K562 (cell line): ENCODE data around the gene DNAH9. TPM values are rescaled to one million over a fixed set of nuclear protein-coding genes. Genes with fewer than 3 reads are reported as not detected.

Experiments used
- ATAC-seq: fragments of 200-7000 bp; cut with Tn5 transposase; 3 replicates; pipeline ENCODE4 v1.9.1; 2020; ENCODE audit warnings: moderate library complexity
- BruUV-seq: library from RNA; stranded (reverse); fragments of 400-500 nt; replicated peaks from 2 replicates; lab custom pipeline; 2021; lab: Mats Ljungman, UMichigan
- CTCF ChIA-PET: fragments of 300-600 bp; formaldehyde crosslinking; extraction: SDS; loops from one replicate; lab custom pipeline; 2021; ENCODE audit warnings: low intra/inter-chr PET ratio; lab: Yijun Ruan, JAX
- POLR2A ChIA-PET: fragments of 300-600, 350-650 bp; sonication (Branson Sonifier 250); formaldehyde crosslinking; extraction: SDS; loops from one replicate; lab custom pipeline; 2021; ENCODE audit warnings: antibody characterized with exemption, inconsistent platforms; lab: Yijun Ruan, JAX
- DNase-seq, 4 experiments: peaks; one replicate each; pipeline versions ENCODE4 v3.0.0 to v3.0.0-alpha.2; 2011 to 2018; ENCODE audit warnings: low spot score in 3 of 4, mixed read lengths in 3 of 4; ENCODE audit errors: extremely low read depth in 1 of 4
- FAIRE-seq: peaks from 2 replicates; lab custom pipeline; 2011; peaks lifted over from hg19 to GRCh38; lab: Jason Lieb, UNC
- H2AFZ ChIP-seq: 2 replicates; pipeline ENCODE4 v1.6.0; 2011; ENCODE audit warnings: low read depth, low read length, control low read depth, inconsistent platforms
- H3K27ac ChIP-seq: fragments of 200-600 bp; 3 replicates; pipeline ENCODE4 v1.8.0; 2011; ENCODE audit warnings: low read depth, mild to moderate bottlenecking, control low read depth, inconsistent platforms, low read length, moderate library complexity, mixed read lengths; ENCODE audit errors: extremely low read depth
- H3K27me3 ChIP-seq, 2 experiments: fragments of 300-600 bp in 1 of 2; 2 replicates in 1 of 2; 3 replicates in 1 of 2; pipeline versions ENCODE4 v1.6.0 to v1.8.0; 2011; ENCODE audit warnings: inconsistent platforms in 2 of 2, low read length in 2 of 2, mild to moderate bottlenecking in 1 of 2, mixed read lengths in 1 of 2, moderate library complexity in 1 of 2; ENCODE audit not compliant: control insufficient read depth in 2 of 2, insufficient read depth in 2 of 2
- H3K36me3 ChIP-seq: fragments of 300-600 bp; 3 replicates; pipeline ENCODE4 v1.8.0; 2011; ENCODE audit warnings: mild to moderate bottlenecking, low read length, inconsistent platforms; ENCODE audit not compliant: control insufficient read depth, insufficient read depth
- H3K4me1 ChIP-seq, 2 experiments: fragments of 200-600 bp in 1 of 2; replicated peaks in 1 of 2; 2 replicates in 1 of 2; 3 replicates in 1 of 2; pipeline versions ENCODE4 v1.5.1 to v1.8.0; 2011; ENCODE audit warnings: inconsistent platforms in 2 of 2, low read length in 2 of 2, mild to moderate bottlenecking in 1 of 2, mixed read lengths in 1 of 2, moderate library complexity in 1 of 2; ENCODE audit not compliant: control insufficient read depth in 2 of 2, insufficient read depth in 2 of 2
- H3K4me2 ChIP-seq: 2 replicates; pipeline ENCODE4 v1.6.1; 2011; ENCODE audit warnings: low read length, control low read depth, inconsistent platforms, mixed read lengths; ENCODE audit not compliant: insufficient read depth
- H3K4me3 ChIP-seq: fragments of 200-600 bp; sonication (generic), shearing (Covaris generic); 2 replicates; pipeline ENCODE4 v1.5.1; 2016; ENCODE audit warnings: control low read depth, inconsistent platforms
- H3K79me2 ChIP-seq: fragments of 200-600 bp; 3 replicates; pipeline ENCODE4 v1.8.0; 2011; ENCODE audit warnings: low read length, inconsistent platforms; ENCODE audit not compliant: control insufficient read depth, insufficient read depth
- H3K9ac ChIP-seq, 2 experiments: 2 replicates each; pipeline versions ENCODE4 v1.6.0 to v1.6.1; 2011; ENCODE audit warnings: low read depth in 2 of 2, low read length in 2 of 2, control low read depth in 1 of 2, inconsistent platforms in 1 of 2, mild to moderate bottlenecking in 1 of 2, mixed read lengths in 1 of 2; ENCODE audit not compliant: insufficient read depth in 1 of 2
- H3K9me1 ChIP-seq: one replicate; pipeline ENCODE4 v1.6.0; 2011; ENCODE audit warnings: inconsistent platforms, mild to moderate bottlenecking, low read length, moderate library complexity; ENCODE audit not compliant: control insufficient read depth, insufficient read depth
- H3K9me3 ChIP-seq: replicated peaks from 2 replicates; pipeline ENCODE4 v1.5.1; 2011; ENCODE audit warnings: low read depth, low read length, inconsistent platforms; ENCODE audit not compliant: control insufficient read depth, insufficient read depth
- H4K20me1 ChIP-seq: replicated peaks from 2 replicates; pipeline ENCODE4 v1.6.1; 2011; ENCODE audit warnings: low read length, inconsistent platforms, mixed read lengths; ENCODE audit not compliant: control insufficient read depth, insufficient read depth
- GTF2B ChIP-seq: IDR thresholded peaks from 2 replicates; pipeline ENCODE4 v1.6.1; 2011; ENCODE audit not compliant: insufficient read length; ENCODE audit errors: extremely low read depth
- HDAC1 ChIP-seq, 2 experiments: fragments of 450-650 bp; IDR thresholded peaks; 2 replicates each; pipeline ENCODE4 v1.6.1; 2016 to 2017; ENCODE audit warnings: inconsistent platforms in 1 of 2, mild to moderate bottlenecking in 1 of 2, moderate library complexity in 1 of 2
- HDAC2 ChIP-seq: fragments of 450-650 bp; IDR thresholded peaks from 2 replicates; pipeline ENCODE4 v1.6.1; 2016; ENCODE audit warnings: mild to moderate bottlenecking
- NR2C1 ChIP-seq, 2 experiments: fragments of 450-650 bp; IDR thresholded peaks; 2 replicates each; pipeline ENCODE4 v1.6.1; 2017; ENCODE audit warnings: mild to moderate bottlenecking in 2 of 2, antibody characterized with exemption in 1 of 2, inconsistent platforms in 1 of 2, missing compliant biosample characterization in 1 of 2, missing genetic modification characterization in 1 of 2
- NR2F6 ChIP-seq: fragments of 450-650 bp; formaldehyde crosslinking; IDR thresholded peaks from 2 replicates; pipeline ENCODE4 v1.4.0; 2020; ENCODE audit warnings: mild to moderate bottlenecking
- OTX1 ChIP-seq: fragments of 450-650 bp; formaldehyde crosslinking; IDR thresholded peaks from 2 replicates; pipeline ENCODE4 v1.4.0; 2022; ENCODE audit warnings: mild to moderate bottlenecking
- PURB ChIP-seq: sonication (generic); formaldehyde crosslinking; IDR thresholded peaks from 2 replicates; pipeline ENCODE4 v1.9.0; 2021; ENCODE audit warnings: low read depth, mild to moderate bottlenecking, missing genetic modification reagents
- WHSC1 ChIP-seq: IDR thresholded peaks from one replicate; pipeline ENCODE4 v1.6.1; 2012; ENCODE audit warnings: low read length, control low read depth, inconsistent platforms
- ZC3H8 ChIP-seq: fragments of 450-650 bp; IDR thresholded peaks from 2 replicates; pipeline ENCODE4 v1.6.1; 2017
- ZNF507 ChIP-seq: conservative IDR thresholded peaks from 2 replicates; pipeline ENCODE4 v1.6.1; 2017; ENCODE audit warnings: missing genetic modification characterization, missing compliant biosample characterization
- WGBS: fragments of 100-300 bp; shearing (Covaris generic); methylation state at CpG from one replicate; pipeline ENCODE4 v1.1.6; 2016; ENCODE audit warnings: low coverage, mixed read lengths; ENCODE audit not compliant: insufficient coverage; ENCODE audit errors: missing lambda C conversion rate; 5-methylcytosine and 5-hydroxymethylcytosine counted together
- in situ Hi-C: fragments of 300-500 bp; cut with MboI; formaldehyde crosslinking; loops from 4 replicates; pipeline ENCODE4 v1.15.0; 2018; ENCODE audit warnings: inconsistent platforms, mixed read lengths
- intact Hi-C: fragments of 100-400 bp; cut with micrococcal nuclease; formaldehyde crosslinking; loops from 2 replicates; pipeline ENCODE4 v1.14.2; 2022
- polyA plus RNA-seq, 8 experiments: library from polyadenylated mRNA; depleted of rRNA in 4 of 8; stranded (reverse) in 5 of 8; unstranded in 3 of 8; fragments of >200 nt; fragmentation: Nextera tagmentation in 2 of 8; fragmentation: Illumina TruSeq in 1 of 8; extraction: Ambion mirVana in 2 of 8; extraction: Trizol in 1 of 8; gene quantifications; 2 replicates each; pipeline versions ENCODE4 v1.2.1 to v1.2.3, GENCODE V29; 2011 to 2014; ENCODE audit warnings: inconsistent platforms in 1 of 8, missing spikeins in 1 of 8
- total RNA-seq, 7 experiments: library from RNA; depleted of rRNA in 6 of 7; stranded (reverse); fragments of >200 nt in 6 of 7; fragmentation: Illumina TruSeq in 2 of 7; extraction: Trizol in 2 of 7; gene quantifications; 2 replicates each; pipeline versions ENCODE4 v1.2.1 to v1.2.3, GENCODE V29; 2011 to 2021; ENCODE audit warnings: low replicate concordance in 1 of 7
- TF ChIP-seq, protein P1 (sequence below): fragments of 250-450 bp; sonication (Bioruptor Pico); IDR thresholded peaks from 2 replicates; pipeline ENCODE4 v1.6.1; 2021; ENCODE audit warnings: mild to moderate bottlenecking

Gene DNAH9
- total and polyA plus RNA-seq, 9 of the 15 experiments (the other 6 are each of a cell fraction or from before 2014, with no cell fraction given): not detected

GRCh38 chr17:11628831-11629230 is 30.6 kb downstream of the DNAH9 start:
- H3K4me2 ChIP-seq: no peak overlapping the region

More at GRCh38 chr17:11628831-11629230, 30.6 kb downstream of the DNAH9 start:
- in situ Hi-C loops (no loop called here), intact Hi-C loops (no loop called here)
- Histone ChIP-seq H3K27ac (no peak overlapping the region), H3K4me1 (no peaks in the 10 kb centered on the region), H3K9me3 (no peaks in the 10 kb centered on the region), H3K9me1 (no peaks in the 10 kb centered on the region), H2AFZ (no peak overlapping the region), H3K27me3 (no peaks in the 10 kb centered on the region), H3K79me2 (no peaks in the 10 kb centered on the region), H4K20me1 (no peaks in the 10 kb centered on the region), H3K9ac (no peak overlapping the region), H3K36me3 (no peaks in the 10 kb centered on the region), H3K4me3 (no peak overlapping the region)
- no TSS peak for BruUV-seq
- DNase-seq (no peak), ATAC-seq (no peak), FAIRE-seq (no peak)
- ChIA-PET CTCF (no interaction called here), POLR2A (no interaction called here)
- 0% methylated on average over 2 of the region's 3 CpGs for WGBS
- TF ChIP-seq NR2C1 (IDR thresholded peaks at IDR 0.05) (no peak), NR2C1 (tag; IDR thresholded peaks at IDR 0.05) (no peak), HDAC2 (no peak), GTF2B (no peak), HDAC1 (IDR thresholded peaks at IDR 0.05) (no peak), ZNF507 (no peak), ZC3H8 (no peak), OTX1 (CRISPR knock-in tag) (no peak), WHSC1 (no peak), PURB (CRISPR knock-in tag) (no peak), NR2F6 (CRISPR knock-in tag) (no peak)
- TF ChIP-seq, protein P1, sequence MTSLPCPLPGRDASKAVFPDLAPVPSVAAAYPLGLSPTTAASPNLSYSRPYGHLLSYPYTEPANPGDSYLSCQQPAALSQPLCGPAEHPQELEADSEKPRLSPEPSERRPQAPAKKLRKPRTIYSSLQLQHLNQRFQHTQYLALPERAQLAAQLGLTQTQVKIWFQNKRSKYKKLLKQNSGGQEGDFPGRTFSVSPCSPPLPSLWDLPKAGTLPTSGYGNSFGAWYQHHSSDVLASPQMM (CRISPR knock-in tag): no peak
